ENCODE data around the gene EGFR. TPM values are rescaled to one million over a fixed set of nuclear protein-coding genes. Genes with fewer than 3 reads are reported as not detected.

The EGFR gene
- total RNA-seq, 1 donor from 2014 or later = 78.3 TPM

DNA sequence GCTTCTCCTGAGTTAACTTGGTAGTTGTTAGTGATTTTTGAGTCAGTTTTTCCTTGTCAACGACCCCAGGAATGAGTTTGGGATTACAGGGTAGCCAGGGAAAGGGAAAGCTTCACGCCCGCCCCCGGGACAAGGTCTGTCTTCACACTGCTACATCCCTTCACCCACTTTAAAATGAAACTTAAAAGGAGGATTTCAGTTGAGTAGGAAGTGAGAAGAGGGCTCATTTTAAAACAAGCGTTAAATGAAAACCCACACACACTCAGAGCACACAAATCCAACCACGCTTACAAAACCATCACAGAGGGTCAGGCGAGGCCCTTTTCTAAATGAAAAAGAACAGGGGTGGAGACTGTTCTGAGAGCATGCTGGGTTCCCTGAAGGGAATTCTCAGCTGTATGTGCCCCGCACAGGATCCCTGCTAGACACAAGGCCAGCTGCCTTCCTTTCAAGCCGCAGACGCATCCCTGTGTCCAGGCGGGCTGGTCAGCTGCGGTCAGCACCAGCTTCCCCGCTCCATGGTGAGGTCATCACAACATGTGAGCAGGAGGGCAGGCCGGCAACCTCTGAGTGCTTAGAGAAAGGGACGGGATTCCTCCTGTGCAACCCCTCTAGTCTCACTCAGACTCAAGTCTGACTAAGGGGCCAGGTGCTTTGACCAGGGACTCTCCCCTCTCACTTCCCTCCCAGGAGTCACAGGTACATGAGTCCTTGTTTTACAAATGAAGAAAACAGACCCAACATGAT is 111.8 kb downstream of the EGFR start:
- no peaks in the 10 kb centered on the region for H3K36me3 ChIP-seq
- peaks cover 73% of the 10 kb centered on the region for H3K4me1 ChIP-seq
- H3K27me3 ChIP-seq = no peaks in the 10 kb centered on the region
- TF ChIP-seq, protein P1, sequence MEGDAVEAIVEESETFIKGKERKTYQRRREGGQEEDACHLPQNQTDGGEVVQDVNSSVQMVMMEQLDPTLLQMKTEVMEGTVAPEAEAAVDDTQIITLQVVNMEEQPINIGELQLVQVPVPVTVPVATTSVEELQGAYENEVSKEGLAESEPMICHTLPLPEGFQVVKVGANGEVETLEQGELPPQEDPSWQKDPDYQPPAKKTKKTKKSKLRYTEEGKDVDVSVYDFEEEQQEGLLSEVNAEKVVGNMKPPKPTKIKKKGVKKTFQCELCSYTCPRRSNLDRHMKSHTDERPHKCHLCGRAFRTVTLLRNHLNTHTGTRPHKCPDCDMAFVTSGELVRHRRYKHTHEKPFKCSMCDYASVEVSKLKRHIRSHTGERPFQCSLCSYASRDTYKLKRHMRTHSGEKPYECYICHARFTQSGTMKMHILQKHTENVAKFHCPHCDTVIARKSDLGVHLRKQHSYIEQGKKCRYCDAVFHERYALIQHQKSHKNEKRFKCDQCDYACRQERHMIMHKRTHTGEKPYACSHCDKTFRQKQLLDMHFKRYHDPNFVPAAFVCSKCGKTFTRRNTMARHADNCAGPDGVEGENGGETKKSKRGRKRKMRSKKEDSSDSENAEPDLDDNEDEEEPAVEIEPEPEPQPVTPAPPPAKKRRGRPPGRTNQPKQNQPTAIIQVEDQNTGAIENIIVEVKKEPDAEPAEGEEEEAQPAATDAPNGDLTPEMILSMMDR (IDR thresholded peaks at IDR 0.05) = no peak
- DNase-seq (peak; percentile 67), ATAC-seq (peak; percentile 38)
- no peaks in the 10 kb centered on the region for H3K9me3 ChIP-seq
- peak overlapping the region; percentile 75 for H3K27ac ChIP-seq
- intact Hi-C loops (cut with DNase I) = no loop called here
- H3K4me3 ChIP-seq = no peak overlapping the region

DNA sequence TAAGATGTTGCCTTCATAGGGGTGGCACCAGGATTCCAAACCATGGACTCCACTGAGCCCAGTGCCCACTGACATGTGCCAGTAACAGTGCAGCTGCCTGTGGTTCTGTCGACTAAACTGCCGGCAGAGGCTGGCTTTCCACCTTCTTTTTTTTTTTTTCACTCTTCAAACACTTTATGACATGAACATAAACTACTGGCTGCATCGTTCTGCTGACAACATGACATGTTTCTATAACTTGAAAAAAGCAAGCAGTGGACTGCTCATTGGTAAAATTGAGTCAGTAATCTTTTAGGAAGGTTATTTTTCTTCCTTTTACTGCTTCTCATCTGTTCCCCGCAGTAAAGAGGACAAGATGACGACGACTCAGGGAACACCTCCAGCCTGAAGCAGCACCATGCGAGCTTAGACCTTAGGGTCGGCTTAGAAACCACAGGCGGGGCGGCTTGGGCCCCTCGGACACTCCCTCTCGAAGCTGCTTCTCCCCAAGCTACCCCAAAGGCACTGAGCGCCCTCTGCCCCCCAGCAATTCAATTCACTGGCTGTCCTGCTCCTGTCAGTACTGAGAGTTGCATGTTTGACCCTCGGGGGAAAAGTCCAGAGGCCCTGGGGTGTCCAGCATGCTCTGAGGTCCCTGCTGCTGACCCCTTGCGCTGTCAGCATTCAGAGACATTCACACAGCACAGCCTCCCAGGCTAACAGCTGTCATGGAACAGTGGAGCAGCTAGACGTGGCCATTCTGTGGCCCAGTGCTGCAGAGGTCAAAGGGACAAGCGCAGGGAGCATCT is 112.5 kb downstream of the EGFR start:
- DNase-seq = no peak
- intact Hi-C loops (cut with DNase I) = no loop called here

GRCh38 chr7:55132550-55132889 is 113.7 kb downstream of the EGFR start:
- DNase-seq (no peak), ATAC-seq (no peak)
- no peaks in the 10 kb centered on the region for H3K9me3 ChIP-seq
- no peaks in the 10 kb centered on the region for H3K36me3 ChIP-seq
- TF ChIP-seq, protein P1 (IDR thresholded peaks at IDR 0.05) = no peak
- no peak overlapping the region for H3K27ac ChIP-seq
- no peaks in the 10 kb centered on the region for H3K27me3 ChIP-seq
- peaks cover 61% of the 10 kb centered on the region for H3K4me1 ChIP-seq
- intact Hi-C loops (cut with DNase I) = no loop called here
- H3K4me3 ChIP-seq = no peak overlapping the region

More for the DNA sequence above, 112.5 kb downstream of the EGFR start:
- Histone ChIP-seq H3K9me3 (no peaks in the 10 kb centered on the region), H3K4me3 (no peak overlapping the region), H3K36me3 (no peaks in the 10 kb centered on the region), H3K27ac (peak overlapping the region; percentile 75), H3K27me3 (no peaks in the 10 kb centered on the region), H3K4me1 (peaks cover 69% of the 10 kb centered on the region)
- TF ChIP-seq, protein P1 (IDR thresholded peaks at IDR 0.05) = no peak
- no peak for ATAC-seq

- Histone ChIP-seq H3K4me1 (peaks cover 56% of the 10 kb centered on the region), H3K4me3 (no peak overlapping the region), H3K36me3 (no peaks in the 10 kb centered on the region), H3K9me3 (no peaks in the 10 kb centered on the region), H3K27ac (peak overlapping the region; percentile 69), H3K27me3 (no peaks in the 10 kb centered on the region)
- DNase-seq (no peak), ATAC-seq (peak; percentile 46)
- intact Hi-C loops (cut with DNase I) = no loop called here
- TF ChIP-seq, protein P1 (IDR thresholded peaks at IDR 0.05) = no peak
Observed at GRCh38 chr7:55132890-55133551, 114.2 kb downstream of the EGFR start.

DNA sequence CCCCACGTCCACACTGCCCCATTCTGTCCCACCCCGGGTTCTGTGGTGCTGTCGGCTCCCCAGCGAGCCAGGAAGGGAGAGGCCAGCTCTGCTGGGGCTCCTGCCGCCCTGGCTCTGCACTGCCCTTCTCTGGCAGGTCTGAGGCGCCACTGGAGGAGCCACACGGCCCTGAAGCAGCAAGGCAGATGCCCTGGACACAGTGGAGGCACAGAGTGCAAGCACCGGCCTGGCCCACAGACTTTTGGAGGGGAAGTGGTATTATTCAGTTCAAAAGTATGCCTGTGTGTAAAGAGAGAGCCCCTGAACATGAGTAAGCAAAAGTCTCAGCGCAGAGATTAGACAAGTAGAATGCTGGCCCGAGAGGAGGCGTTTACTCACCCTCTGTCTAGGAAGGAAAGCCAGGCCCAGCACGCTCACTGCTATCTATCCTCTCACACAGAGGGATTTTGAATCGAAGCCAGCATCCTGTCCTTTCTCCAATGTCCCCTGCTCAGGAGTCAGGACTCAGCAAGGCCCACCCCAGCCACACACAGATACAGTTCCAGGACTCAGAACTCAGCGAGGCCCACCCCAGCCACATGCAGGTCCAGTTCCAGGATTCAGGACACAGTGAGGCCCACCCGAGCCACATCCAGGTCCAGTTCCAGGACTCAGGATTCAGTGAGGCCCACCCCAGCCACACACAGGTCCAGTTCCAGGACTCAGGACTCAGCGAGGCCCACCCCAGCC is 115.0 kb downstream of the EGFR start:
- TF ChIP-seq, protein P1 (IDR thresholded peaks at IDR 0.05) = no peak
- Histone ChIP-seq H3K27ac (peak overlapping the region; percentile 69), H3K36me3 (no peaks in the 10 kb centered on the region), H3K9me3 (no peaks in the 10 kb centered on the region), H3K4me3 (no peak overlapping the region), H3K4me1 (peaks cover 48% of the 10 kb centered on the region), H3K27me3 (no peaks in the 10 kb centered on the region)
- intact Hi-C loops (cut with DNase I) = no loop called here
- peak; percentile 65 for DNase-seq
- peak; percentile 69 for ATAC-seq
